ENCODE data around the gene SPSB2.

The SPSB2 gene

GRCh38 chr12:6854036-6854435, 19.1 kb downstream of the SPSB2 start:
- Histone ChIP-seq H3K9me3 (no peaks in the 10 kb centered on the region), H3K36me3 (peaks cover 21% of the 10 kb centered on the region), H3K27ac (no peak overlapping the region), H3K4me3 (ENCODE audit: low read depth in 1 of 2, low read length in 1 of 2) (no peak overlapping the region), H3K4me1 (ENCODE audit: control insufficient read depth in 1 of 2, insufficient read depth in 1 of 2, low read depth in 1 of 2, low read length in 1 of 2) (peaks cover 25 to 33% of the 10 kb centered on the region in 2 experiments), H3K27me3 (no peaks in the 10 kb centered on the region)
- TF ChIP-seq, protein P1, sequence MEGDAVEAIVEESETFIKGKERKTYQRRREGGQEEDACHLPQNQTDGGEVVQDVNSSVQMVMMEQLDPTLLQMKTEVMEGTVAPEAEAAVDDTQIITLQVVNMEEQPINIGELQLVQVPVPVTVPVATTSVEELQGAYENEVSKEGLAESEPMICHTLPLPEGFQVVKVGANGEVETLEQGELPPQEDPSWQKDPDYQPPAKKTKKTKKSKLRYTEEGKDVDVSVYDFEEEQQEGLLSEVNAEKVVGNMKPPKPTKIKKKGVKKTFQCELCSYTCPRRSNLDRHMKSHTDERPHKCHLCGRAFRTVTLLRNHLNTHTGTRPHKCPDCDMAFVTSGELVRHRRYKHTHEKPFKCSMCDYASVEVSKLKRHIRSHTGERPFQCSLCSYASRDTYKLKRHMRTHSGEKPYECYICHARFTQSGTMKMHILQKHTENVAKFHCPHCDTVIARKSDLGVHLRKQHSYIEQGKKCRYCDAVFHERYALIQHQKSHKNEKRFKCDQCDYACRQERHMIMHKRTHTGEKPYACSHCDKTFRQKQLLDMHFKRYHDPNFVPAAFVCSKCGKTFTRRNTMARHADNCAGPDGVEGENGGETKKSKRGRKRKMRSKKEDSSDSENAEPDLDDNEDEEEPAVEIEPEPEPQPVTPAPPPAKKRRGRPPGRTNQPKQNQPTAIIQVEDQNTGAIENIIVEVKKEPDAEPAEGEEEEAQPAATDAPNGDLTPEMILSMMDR (IDR thresholded peaks at IDR 0.05), result no peak

DNA sequence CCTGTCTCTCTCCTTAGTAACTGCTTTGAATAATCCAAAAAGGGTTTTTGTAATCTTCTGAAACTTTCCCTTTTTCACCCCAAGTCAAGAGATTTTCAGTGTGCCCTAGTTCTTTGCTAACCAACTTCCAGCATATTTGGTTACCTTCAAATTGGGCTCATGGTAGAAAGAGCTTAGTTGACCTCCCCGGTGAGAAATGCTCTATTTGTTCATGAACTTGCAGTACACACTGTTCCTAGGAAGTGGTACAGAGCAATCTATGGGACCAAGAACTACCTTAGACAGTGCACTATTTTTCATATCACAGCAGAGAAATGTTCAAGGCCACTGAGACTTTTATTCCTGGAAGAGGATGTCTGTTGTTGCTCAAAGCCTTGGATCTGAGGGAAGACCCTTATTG, 19.5 kb downstream of the SPSB2 start:
- TF ChIP-seq, protein P1 (IDR thresholded peaks at IDR 0.05), result no peak
- peaks cover 25 to 33% of the 10 kb centered on the region in 2 experiments for H3K4me1 ChIP-seq (ENCODE audit: control insufficient read depth in 1 of 2, insufficient read depth in 1 of 2, low read depth in 1 of 2, low read length in 1 of 2)
- no peaks in the 10 kb centered on the region for H3K9me3 ChIP-seq
- peaks cover 21% of the 10 kb centered on the region for H3K36me3 ChIP-seq
- H3K27me3 ChIP-seq, result no peaks in the 10 kb centered on the region
- no peak overlapping the region for H3K4me3 ChIP-seq (ENCODE audit: low read depth in 1 of 2, low read length in 1 of 2)
- no peak overlapping the region for H3K27ac ChIP-seq

DNA sequence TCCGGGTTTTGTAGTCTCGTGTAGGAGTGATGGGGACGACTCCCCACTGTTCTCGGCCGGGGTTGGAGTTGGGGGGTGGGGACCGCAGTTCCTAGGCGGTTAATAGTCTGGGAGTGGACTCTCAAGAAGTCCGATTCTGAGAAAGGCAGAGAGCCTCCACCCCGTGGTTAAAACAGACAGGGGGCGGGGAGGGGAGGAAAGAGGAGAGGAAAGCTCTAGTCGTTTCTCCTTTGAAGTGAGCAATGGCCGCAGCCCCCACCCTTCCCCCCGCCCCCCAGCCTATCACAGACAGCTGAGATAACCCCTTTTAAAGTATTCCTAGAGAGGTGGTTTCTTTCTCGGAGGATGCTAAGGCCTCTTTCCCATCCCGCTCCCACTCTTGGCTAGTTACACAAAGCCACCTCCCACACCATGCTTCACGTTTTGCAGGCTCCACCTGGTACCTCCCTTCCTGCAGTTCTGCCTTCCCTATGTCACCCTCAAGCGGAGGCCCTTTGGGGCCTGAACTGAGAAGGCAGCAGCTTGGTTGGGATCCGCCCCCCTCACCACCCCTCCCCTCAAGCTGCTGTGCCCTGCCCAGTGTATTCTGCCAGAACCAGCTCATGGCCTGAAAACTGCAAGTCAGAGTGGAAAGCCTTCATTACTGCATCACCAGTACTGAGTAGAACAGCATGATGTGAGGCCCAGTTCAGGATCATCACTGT, 20.3 kb downstream of the SPSB2 start:
- no peaks in the 10 kb centered on the region for H3K9me3 ChIP-seq
- peaks cover 25 to 33% of the 10 kb centered on the region in 2 experiments for H3K4me1 ChIP-seq (ENCODE audit: control insufficient read depth in 1 of 2, insufficient read depth in 1 of 2, low read depth in 1 of 2, low read length in 1 of 2)
- TF ChIP-seq, protein P1 (IDR thresholded peaks at IDR 0.05), result no peak
- peak overlapping the region; percentile 95 to 99 for H3K4me3 ChIP-seq (ENCODE audit: low read depth in 1 of 2, low read length in 1 of 2)
- peaks cover 13% of the 10 kb centered on the region for H3K36me3 ChIP-seq
- H3K27me3 ChIP-seq, result no peaks in the 10 kb centered on the region
- H3K27ac ChIP-seq, result peak overlapping the region; percentile 89

DNA sequence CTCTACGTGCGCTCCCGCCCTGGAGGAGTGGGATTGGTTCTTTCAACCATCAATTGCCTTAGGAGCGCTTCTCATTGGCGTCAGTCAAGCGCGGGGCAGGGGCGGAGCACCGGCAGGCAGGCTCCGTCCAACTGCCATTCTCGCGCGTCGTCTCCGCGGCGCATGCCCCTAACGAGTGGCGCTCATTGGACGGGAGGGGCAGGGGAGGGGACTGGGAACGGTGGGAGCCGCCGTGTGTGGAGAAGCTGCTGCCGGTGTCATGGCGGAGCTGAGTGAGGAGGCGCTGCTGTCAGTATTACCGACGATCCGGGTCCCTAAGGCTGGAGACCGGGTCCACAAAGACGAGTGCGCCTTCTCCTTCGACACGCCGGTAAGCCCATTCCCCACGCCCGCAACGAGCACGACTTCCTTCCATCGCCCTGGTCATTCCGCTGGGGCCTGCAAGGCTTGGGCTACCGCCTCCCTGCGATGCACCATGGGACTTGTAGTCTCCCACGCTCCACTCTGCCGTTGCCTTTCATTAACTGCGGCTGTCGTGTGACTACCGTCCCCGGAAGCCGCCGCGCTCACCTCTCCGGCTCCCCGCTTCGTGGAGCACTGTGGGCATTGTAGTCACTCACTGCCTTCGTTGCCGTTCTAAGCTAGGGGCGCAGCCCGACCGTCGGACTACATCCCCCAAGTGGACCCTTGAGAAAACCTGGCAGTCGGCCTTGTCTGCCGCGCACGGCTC, 21.0 kb downstream of the SPSB2 start, which contains the start of gene USP5:
USP5 (plus strand) TSS at position 230 of the 730 bp plus-strand sequence; CDS start at position 260, 30 bp downstream.
- peaks cover 17% of the 10 kb centered on the region for H3K36me3 ChIP-seq
- peak within 1 kb of the TSS; percentile 95 to 99 for H3K4me3 ChIP-seq (ENCODE audit: low read depth in 1 of 2, low read length in 1 of 2)
- peak within 1 kb of the TSS; percentile 89 for H3K27ac ChIP-seq
- TF ChIP-seq, protein P1 (IDR thresholded peaks at IDR 0.05), result peak; percentile 57
- H3K9me3 ChIP-seq, result no peaks in the 10 kb centered on the region
- peaks cover 25 to 33% of the 10 kb centered on the region in 2 experiments for H3K4me1 ChIP-seq (ENCODE audit: control insufficient read depth in 1 of 2, insufficient read depth in 1 of 2, low read depth in 1 of 2, low read length in 1 of 2)
- no peaks in the 10 kb centered on the region for H3K27me3 ChIP-seq

DNA sequence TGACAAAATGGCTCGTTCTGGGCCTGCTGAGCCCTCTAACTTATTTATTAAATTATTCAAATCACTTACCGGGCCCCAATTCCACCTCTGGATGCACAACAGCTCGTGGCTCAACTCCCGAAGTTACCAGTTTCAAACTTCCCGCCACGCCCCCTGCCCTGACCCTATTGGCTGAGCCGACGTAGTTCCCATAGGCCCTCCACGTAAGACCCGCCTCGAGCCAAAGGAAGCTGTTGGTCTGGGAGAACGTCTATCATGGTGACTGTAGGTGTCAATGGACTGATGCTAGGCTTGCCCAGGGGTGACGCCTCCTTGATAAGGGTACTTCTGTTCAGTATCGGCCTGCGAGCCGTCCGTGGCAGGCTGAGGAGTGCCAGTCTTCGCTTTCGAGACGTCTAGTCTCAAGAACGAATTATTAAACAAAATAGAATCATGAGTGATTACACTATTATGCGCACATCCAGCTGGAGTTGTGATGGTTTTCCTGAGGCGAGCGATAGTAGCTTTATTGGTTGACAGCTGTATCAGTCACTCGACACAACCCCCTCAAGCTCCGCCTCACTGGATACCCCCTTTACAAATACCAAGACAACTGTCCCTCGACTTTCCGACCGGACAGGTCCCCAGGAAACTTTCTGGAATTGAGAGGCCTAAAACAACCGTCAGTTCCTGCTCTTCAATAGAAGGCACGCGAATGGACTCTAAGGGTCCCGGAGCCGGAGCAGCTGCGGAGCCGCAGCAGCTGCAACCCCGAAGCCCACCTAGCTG, 21.8 kb downstream of the SPSB2 start, which contains the start of gene CDCA3:
CDCA3 (minus strand) TSS at position 134 of the 768 bp plus-strand sequence. CDS start 334 bp downstream, outside the sequence.
- Histone ChIP-seq H3K27me3 (no peaks in the 10 kb centered on the region), H3K4me3 (ENCODE audit: low read depth in 1 of 2, low read length in 1 of 2) (peak within 1 kb of the TSS; percentile 95 to 99), H3K4me1 (ENCODE audit: control insufficient read depth in 1 of 2, insufficient read depth in 1 of 2, low read depth in 1 of 2, low read length in 1 of 2) (peaks cover 25 to 40% of the 10 kb centered on the region in 2 experiments), H3K36me3 (peaks cover 12% of the 10 kb centered on the region), H3K9me3 (no peaks in the 10 kb centered on the region), H3K27ac (peak within 1 kb of the TSS; percentile 89)
- TF ChIP-seq, protein P1 (IDR thresholded peaks at IDR 0.05), result no peak

All from neutrophil (primary cell).